DND-41 (cell line): ENCODE data around the gene BCL11B.

Source experiments
- ATAC-seq: fragments of 200-7000 bp; cut with Tn5 transposase; 3 replicates; pipeline ENCODE4 v1.9.1; 2021; ENCODE audit warnings: low read depth; ENCODE audit not compliant: insufficient read depth
- DNase-seq: peaks from one replicate; pipeline ENCODE4 v3.0.0-alpha.2; 2020
- H2AFZ ChIP-seq: 2 replicates; pipeline ENCODE4 v1.6.0; 2012; ENCODE audit warnings: low read depth, low read length
- H3K27ac ChIP-seq: 2 replicates; pipeline ENCODE4 v1.5.1; 2012; ENCODE audit warnings: low read length, inconsistent platforms
- H3K27me3 ChIP-seq: fragments of 200-600 bp; sonication (generic); 2 replicates; pipeline ENCODE4 v1.6.0; 2012; ENCODE audit warnings: low read length, mild to moderate bottlenecking, inconsistent platforms; ENCODE audit not compliant: insufficient read depth, poor library complexity
- H3K36me3 ChIP-seq: 2 replicates; pipeline ENCODE4 v1.5.1; 2012; ENCODE audit warnings: low read length, inconsistent platforms; ENCODE audit not compliant: insufficient read depth
- H3K4me1 ChIP-seq: 2 replicates; pipeline ENCODE4 v1.5.1; 2012; ENCODE audit warnings: mild to moderate bottlenecking, low read length; ENCODE audit not compliant: insufficient read depth
- H3K4me2 ChIP-seq: 2 replicates; pipeline ENCODE4 v1.6.0; 2012; ENCODE audit warnings: mild to moderate bottlenecking, moderate library complexity, low read length, inconsistent platforms; ENCODE audit not compliant: insufficient read depth
- H3K4me3 ChIP-seq, 2 experiments: fragments of 200-600 bp in 1 of 2; shearing (Covaris generic) in 1 of 2; 2 replicates each; pipeline ENCODE4 v1.5.1; 2012 to 2016; ENCODE audit warnings: inconsistent platforms in 2 of 2, low read length in 2 of 2, mild to moderate bottlenecking in 2 of 2, low read depth in 1 of 2, moderate library complexity in 1 of 2
- H3K79me2 ChIP-seq: 2 replicates; pipeline ENCODE4 v1.6.0; 2012; ENCODE audit warnings: low read length, inconsistent platforms; ENCODE audit not compliant: insufficient read depth
- H3K9ac ChIP-seq: 2 replicates; pipeline ENCODE4 v1.6.0; 2012; ENCODE audit warnings: low read depth, mild to moderate bottlenecking, inconsistent platforms, low read length, moderate library complexity
- H3K9me3 ChIP-seq: 2 replicates; pipeline ENCODE4 v1.5.1; 2012; ENCODE audit warnings: low read length, moderate library complexity, mild to moderate bottlenecking, inconsistent platforms; ENCODE audit not compliant: insufficient read depth, severe bottlenecking
- H4K20me1 ChIP-seq: 2 replicates; pipeline ENCODE4 v1.6.0; 2012; ENCODE audit warnings: low read length; ENCODE audit not compliant: insufficient read depth
- EZH2 ChIP-seq: IDR thresholded peaks from 3 replicates; pipeline ENCODE4 v1.6.1; 2012; ENCODE audit warnings: borderline replicate concordance, low read depth, mild to moderate bottlenecking, moderate library complexity, low read length, inconsistent platforms; ENCODE audit not compliant: severe bottlenecking
- TF ChIP-seq, protein P1 (sequence below): IDR thresholded peaks from 2 replicates; pipeline ENCODE4 v1.5.1; 2012; ENCODE audit warnings: borderline replicate concordance, low read length, moderate library complexity, mild to moderate bottlenecking; ENCODE audit not compliant: poor library complexity, severe bottlenecking; ENCODE audit errors: extremely low read depth

Gene BCL11B

DNA sequence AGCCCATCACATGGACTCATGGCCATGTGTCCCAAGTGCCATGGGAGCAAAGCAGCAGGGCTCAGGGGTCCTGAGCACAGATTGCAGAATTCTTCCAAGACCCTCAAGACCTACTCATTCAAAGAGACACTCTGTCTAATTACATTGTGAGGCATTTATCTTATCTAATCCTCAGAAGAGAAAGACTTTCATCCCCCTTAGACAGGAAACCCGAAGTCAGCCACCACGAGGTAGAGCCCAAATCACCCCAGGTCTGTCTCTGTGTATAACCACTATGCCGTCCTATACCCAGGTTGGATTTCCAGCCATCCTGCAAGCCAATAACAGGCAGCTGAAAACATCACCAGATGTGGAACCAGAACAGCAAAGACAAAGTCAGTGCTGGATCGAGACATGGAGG is 8.9 kb upstream of the BCL11B start:
- Histone ChIP-seq H3K4me3 (no peak overlapping the region), H3K36me3 (no peaks in the 10 kb centered on the region), H3K4me1 (no peaks in the 10 kb centered on the region), H3K9me3 (no peaks in the 10 kb centered on the region), H4K20me1 (no peaks in the 10 kb centered on the region), H3K27me3 (peaks cover 19% of the 10 kb centered on the region), H3K9ac (no peak overlapping the region), H3K4me2 (no peak overlapping the region), H2AFZ (no peak overlapping the region), H3K79me2 (no peaks in the 10 kb centered on the region), H3K27ac (no peak overlapping the region)
- no peak for TF ChIP-seq EZH2
- TF ChIP-seq, protein P1, sequence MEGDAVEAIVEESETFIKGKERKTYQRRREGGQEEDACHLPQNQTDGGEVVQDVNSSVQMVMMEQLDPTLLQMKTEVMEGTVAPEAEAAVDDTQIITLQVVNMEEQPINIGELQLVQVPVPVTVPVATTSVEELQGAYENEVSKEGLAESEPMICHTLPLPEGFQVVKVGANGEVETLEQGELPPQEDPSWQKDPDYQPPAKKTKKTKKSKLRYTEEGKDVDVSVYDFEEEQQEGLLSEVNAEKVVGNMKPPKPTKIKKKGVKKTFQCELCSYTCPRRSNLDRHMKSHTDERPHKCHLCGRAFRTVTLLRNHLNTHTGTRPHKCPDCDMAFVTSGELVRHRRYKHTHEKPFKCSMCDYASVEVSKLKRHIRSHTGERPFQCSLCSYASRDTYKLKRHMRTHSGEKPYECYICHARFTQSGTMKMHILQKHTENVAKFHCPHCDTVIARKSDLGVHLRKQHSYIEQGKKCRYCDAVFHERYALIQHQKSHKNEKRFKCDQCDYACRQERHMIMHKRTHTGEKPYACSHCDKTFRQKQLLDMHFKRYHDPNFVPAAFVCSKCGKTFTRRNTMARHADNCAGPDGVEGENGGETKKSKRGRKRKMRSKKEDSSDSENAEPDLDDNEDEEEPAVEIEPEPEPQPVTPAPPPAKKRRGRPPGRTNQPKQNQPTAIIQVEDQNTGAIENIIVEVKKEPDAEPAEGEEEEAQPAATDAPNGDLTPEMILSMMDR = no peak
- DNase-seq (no peak), ATAC-seq (peak; percentile 48; the same call in 1 of the 3 replicates)

DNA sequence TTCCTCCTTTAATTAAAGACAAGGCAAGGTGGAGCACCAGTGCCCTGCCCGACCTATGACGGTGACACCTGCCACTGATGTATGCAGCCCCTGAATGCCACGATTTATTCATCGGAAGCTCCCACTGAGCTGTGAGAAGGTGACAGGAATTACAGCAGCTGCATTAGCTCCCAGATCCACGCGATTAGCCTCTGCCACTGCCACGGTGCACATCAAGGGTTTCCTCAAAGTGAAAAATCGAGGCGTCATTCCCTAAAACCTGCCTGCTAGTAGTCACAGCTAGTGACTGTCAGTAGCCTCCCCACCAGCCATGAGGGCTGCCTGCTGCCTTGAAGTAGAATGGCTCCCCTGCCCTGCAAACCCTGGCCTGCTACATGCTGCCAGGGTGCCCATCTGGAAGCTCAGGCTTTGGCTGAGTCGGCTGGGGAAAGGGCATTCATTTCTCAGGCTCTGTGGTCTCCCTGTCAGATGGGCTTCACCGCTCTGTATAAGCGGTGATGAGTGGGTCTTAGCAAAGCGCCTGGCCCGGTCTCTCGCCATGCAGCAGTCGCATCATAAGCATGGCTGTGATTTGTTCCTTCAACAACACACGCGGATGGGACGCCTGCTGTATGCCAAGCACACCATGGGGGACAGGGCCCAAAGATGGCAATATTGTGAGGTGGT is 8.2 kb upstream of the BCL11B start:
- ATAC-seq (no peak), DNase-seq (no peak)
- no peaks in the 10 kb centered on the region for H3K79me2 ChIP-seq
- H3K4me2 ChIP-seq = no peak overlapping the region
- no peak overlapping the region for H3K27ac ChIP-seq
- no peak overlapping the region for H3K4me3 ChIP-seq
- peaks cover 16% of the 10 kb centered on the region for H3K27me3 ChIP-seq
- H3K9me3 ChIP-seq = no peaks in the 10 kb centered on the region
- H3K9ac ChIP-seq = no peak overlapping the region
- no peaks in the 10 kb centered on the region for H3K36me3 ChIP-seq
- H2AFZ ChIP-seq = no peak overlapping the region
- TF ChIP-seq EZH2 = no peak
- TF ChIP-seq, protein P1 = no peak
- H3K4me1 ChIP-seq = no peaks in the 10 kb centered on the region
- H4K20me1 ChIP-seq = no peaks in the 10 kb centered on the region

DNA sequence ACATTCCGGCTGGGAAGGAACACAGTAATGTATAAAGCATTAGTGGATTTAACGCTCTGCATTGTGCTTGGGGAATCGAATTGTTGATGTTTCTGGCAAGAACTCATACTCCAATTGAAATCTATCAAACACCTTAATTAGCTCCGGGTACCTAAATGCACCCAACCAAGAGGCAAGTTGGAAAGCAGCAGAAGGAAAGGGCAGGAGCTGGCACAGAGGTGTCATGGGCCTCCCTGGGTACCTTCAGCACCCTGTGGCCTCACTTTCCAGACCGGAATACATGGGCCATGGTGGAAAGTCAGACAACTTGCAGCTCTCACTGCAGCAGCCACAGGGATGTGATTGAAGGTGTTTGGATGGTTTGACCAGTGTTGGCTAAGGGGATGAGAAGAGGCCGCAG is 6.8 kb upstream of the BCL11B start:
- Histone ChIP-seq H3K9ac (no peak overlapping the region), H3K36me3 (no peaks in the 10 kb centered on the region), H3K27me3 (peaks cover 21% of the 10 kb centered on the region), H4K20me1 (0 out of 2 replicates have a peak, but pooled peaks cover 2% of the 10 kb centered on the region), H3K27ac (no peak overlapping the region), H3K4me2 (no peak overlapping the region), H3K4me3 (no peak overlapping the region), H2AFZ (no peak overlapping the region), H3K9me3 (no peaks in the 10 kb centered on the region), H3K79me2 (no peaks in the 10 kb centered on the region), H3K4me1 (peaks cover 11% of the 10 kb centered on the region)
- TF ChIP-seq, protein P1 = no peak
- no peak for TF ChIP-seq EZH2
- DNase-seq (no peak), ATAC-seq (no peak)

DNA sequence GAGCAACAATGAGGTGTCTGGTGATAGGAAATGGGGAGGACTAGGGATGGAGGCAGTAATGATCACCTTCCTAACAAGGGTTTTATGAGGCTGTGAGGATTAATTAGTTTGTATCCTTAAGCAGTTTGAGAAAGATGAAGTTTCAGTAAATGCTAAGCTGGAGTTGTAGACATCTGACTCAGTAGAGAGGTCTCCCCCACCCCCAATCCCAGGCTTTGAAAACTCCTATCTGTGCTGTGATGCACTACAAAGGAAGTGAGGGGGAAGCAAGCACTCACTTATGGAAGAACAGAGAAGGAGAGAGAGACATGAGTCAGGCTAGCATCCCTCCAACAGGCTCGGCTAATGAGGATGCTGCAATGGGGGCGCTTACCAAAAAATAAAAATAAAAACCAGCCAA is 5.5 kb upstream of the BCL11B start:
- Histone ChIP-seq H3K9me3 (no peaks in the 10 kb centered on the region), H3K36me3 (no peaks in the 10 kb centered on the region), H3K4me2 (no peak overlapping the region), H4K20me1 (0 out of 2 replicates have a peak, but pooled peaks cover 2% of the 10 kb centered on the region), H3K4me3 (no peak overlapping the region), H3K79me2 (peaks cover 12% of the 10 kb centered on the region), H3K27me3 (peaks cover 21% of the 10 kb centered on the region), H2AFZ (no peak overlapping the region), H3K9ac (no peak overlapping the region), H3K4me1 (peaks cover 24% of the 10 kb centered on the region), H3K27ac (no peak overlapping the region)
- no peak for TF ChIP-seq EZH2
- TF ChIP-seq, protein P1 = no peak
- DNase-seq (no peak), ATAC-seq (no peak)
